Vagina (tissue), 2 donors: ENCODE measurements around the gene KCTD16. TPM values are rescaled to one million over a fixed set of nuclear protein-coding genes. Genes with fewer than 3 reads are reported as not detected.

Source experiments
- DNase-seq, 2 donors: peaks; one replicate each; pipeline ENCODE4 v3.0.0-alpha.2; 2017; ENCODE audit errors: extremely low spot score in 2 of 2
- H3K27ac ChIP-seq: fragments of 200-600 bp; sonication (generic); one replicate; pipeline ENCODE4 v1.5.1; 2019
- H3K27me3 ChIP-seq: fragments of 200-600 bp; sonication (generic); one replicate; pipeline ENCODE4 v1.5.1; 2019
- H3K36me3 ChIP-seq, 2 donors: fragments of 200-600 bp; sonication (generic); one replicate each; pipeline ENCODE4 v1.5.1; 2017 to 2019
- H3K4me1 ChIP-seq: fragments of 200-600 bp; sonication (generic); one replicate; pipeline ENCODE4 v1.5.1; 2019
- H3K4me3 ChIP-seq, 2 donors: fragments of 200-600 bp; sonication (generic); 1 replicate in 1 of 2; 2 replicates in 1 of 2; pipeline ENCODE4 v1.5.1; 2016 to 2019
- H3K9me3 ChIP-seq: fragments of 200-600 bp; sonication (generic); one replicate; pipeline ENCODE4 v1.5.1; 2019
- POLR2A ChIP-seq, 2 donors: fragments of 450-650 bp; IDR thresholded peaks; one replicate each; pipeline ENCODE4 v1.6.1; 2017; ENCODE audit warnings: antibody characterized with exemption in 2 of 2, mild to moderate bottlenecking in 2 of 2, moderate library complexity in 2 of 2
- POLR2AphosphoS5 ChIP-seq, 2 donors: sonication (generic); formaldehyde crosslinking; IDR thresholded peaks; one replicate each; pipeline ENCODE4 v1.9.0; 2017; ENCODE audit warnings: antibody characterized with exemption in 2 of 2, mild to moderate bottlenecking in 2 of 2, low read depth in 1 of 2; ENCODE audit not compliant: insufficient read depth in 1 of 2
- intact Hi-C: fragments of 100-400 bp; cut with DNase I; formaldehyde crosslinking; loops from one replicate; pipeline ENCODE4 v1.15.1; 2023
- total RNA-seq: library from RNA; depleted of rRNA; stranded (reverse); fragments of >200 nt; gene quantifications from one replicate; pipeline ENCODE4 v1.2.3, GENCODE V29; 2016
- TF ChIP-seq, protein P1 (sequence below), 3 experiments: fragments of 450-650 bp in 2 of 3; fragments of 200-600 bp in 1 of 3; sonication (generic) in 1 of 3; IDR thresholded peaks; one replicate each; pipeline ENCODE4 v1.5.1; 2017 to 2019; ENCODE audit warnings: antibody characterized with exemption in 3 of 3, mild to moderate bottlenecking in 2 of 3, moderate library complexity in 2 of 3

The KCTD16 gene
- total RNA-seq, 1 donor from 2014 or later, result 0.25 TPM

DNA sequence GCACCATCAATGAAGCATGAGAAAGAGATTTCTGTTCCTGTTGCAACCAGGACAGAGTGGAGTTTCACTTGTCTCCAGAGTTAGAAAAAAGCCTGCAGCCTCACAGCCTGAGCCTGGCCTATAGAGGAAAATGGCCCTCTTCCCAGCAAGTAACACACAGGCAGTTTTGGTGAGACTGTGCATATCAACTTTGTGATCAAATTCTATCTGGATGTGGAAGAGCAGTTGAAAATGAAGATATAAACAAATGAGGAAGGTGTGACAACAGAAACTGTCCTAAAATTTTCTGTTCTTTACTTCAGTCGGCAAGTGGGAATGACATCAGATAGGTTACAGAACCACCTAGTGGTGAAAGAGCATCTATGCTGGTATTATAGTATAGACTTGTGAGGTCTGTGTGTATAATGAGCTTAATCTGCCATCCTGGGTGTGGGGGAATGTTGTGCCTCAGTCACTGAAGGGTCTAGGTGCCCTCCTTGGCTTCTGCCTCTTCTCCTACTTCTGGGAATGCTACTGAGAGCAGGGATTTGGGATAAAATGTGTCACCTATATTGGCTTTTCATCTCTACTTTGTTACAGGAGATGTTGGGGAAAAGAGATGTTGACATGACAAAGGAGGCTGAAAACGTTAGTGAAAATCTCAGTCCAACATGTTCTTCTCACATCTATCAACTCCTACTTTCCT is 28.4 kb upstream of the KCTD16 start:
- intact Hi-C loops, result no loop called here
- DNase-seq, result no peak
- Histone ChIP-seq H3K27me3 (no peaks in the 10 kb centered on the region), H3K4me1 (no peaks in the 10 kb centered on the region), H3K36me3 (no peaks in the 10 kb centered on the region), H3K9me3 (no peaks in the 10 kb centered on the region), H3K27ac (no peak overlapping the region), H3K4me3 (no peak overlapping the region)
- TF ChIP-seq POLR2A (IDR thresholded peaks at IDR 0.05) (no peak), POLR2AphosphoS5 (IDR thresholded peaks at IDR 0.05; ENCODE audit: insufficient read depth in 1 of 2, low read depth in 1 of 2) (no peak)
- TF ChIP-seq, protein P1, sequence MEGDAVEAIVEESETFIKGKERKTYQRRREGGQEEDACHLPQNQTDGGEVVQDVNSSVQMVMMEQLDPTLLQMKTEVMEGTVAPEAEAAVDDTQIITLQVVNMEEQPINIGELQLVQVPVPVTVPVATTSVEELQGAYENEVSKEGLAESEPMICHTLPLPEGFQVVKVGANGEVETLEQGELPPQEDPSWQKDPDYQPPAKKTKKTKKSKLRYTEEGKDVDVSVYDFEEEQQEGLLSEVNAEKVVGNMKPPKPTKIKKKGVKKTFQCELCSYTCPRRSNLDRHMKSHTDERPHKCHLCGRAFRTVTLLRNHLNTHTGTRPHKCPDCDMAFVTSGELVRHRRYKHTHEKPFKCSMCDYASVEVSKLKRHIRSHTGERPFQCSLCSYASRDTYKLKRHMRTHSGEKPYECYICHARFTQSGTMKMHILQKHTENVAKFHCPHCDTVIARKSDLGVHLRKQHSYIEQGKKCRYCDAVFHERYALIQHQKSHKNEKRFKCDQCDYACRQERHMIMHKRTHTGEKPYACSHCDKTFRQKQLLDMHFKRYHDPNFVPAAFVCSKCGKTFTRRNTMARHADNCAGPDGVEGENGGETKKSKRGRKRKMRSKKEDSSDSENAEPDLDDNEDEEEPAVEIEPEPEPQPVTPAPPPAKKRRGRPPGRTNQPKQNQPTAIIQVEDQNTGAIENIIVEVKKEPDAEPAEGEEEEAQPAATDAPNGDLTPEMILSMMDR (IDR thresholded peaks at IDR 0.05), result peak in 2 of 3 experiments; percentile 10 to 39

DNA sequence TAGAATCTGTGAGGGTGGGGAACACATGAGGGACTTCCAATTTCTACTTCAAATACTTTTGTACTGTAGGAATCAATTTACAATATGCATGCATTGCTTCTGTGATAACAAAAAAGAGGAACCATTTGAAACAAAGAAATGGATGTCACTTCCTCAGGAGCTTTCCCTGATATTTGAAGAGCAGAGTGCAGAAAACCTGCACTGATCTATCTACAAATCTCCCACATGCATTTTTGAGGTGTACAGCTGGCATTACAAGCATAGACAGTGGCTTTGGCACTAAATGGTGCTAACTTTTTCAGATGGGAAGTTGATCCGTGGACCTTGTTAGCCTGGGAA is 27.9 kb upstream of the KCTD16 start:
- Histone ChIP-seq H3K9me3 (no peaks in the 10 kb centered on the region), H3K36me3 (no peaks in the 10 kb centered on the region), H3K4me1 (no peaks in the 10 kb centered on the region), H3K4me3 (no peak overlapping the region), H3K27me3 (no peaks in the 10 kb centered on the region), H3K27ac (no peak overlapping the region)
- DNase-seq, result no peak
- intact Hi-C loops, result no loop called here
- no peak for TF ChIP-seq POLR2AphosphoS5 (IDR thresholded peaks at IDR 0.05; ENCODE audit: insufficient read depth in 1 of 2, low read depth in 1 of 2)

DNA sequence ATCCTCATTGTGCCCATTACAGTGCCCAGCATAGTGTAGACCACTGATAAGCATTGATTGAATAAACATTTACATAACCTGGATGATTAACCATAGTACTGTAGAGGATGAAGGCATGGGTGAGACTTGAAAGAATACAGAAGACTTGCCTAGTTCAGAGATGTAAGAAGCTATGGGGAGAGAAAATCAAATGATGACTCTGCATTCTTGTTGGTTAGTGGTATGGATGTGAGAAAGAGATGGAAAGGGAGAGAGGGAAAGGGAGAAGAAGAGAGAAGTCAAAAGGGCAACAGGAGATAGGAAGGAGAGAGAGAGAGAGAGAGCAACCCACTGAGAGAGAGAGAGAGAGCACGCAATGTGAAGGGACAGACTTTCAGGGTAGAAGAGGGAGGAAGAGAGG is 27.0 kb upstream of the KCTD16 start:
- Histone ChIP-seq H3K4me3 (no peak overlapping the region), H3K4me1 (no peaks in the 10 kb centered on the region), H3K36me3 (no peaks in the 10 kb centered on the region), H3K27me3 (no peaks in the 10 kb centered on the region), H3K27ac (no peak overlapping the region), H3K9me3 (no peaks in the 10 kb centered on the region)
- no peak for DNase-seq
- TF ChIP-seq POLR2AphosphoS5 (IDR thresholded peaks at IDR 0.05; ENCODE audit: insufficient read depth in 1 of 2, low read depth in 1 of 2), result no peak
- no peak for TF ChIP-seq POLR2A (IDR thresholded peaks at IDR 0.05)
- TF ChIP-seq, protein P1 (IDR thresholded peaks at IDR 0.05), result no peak
- intact Hi-C loops, result no loop called here

DNA sequence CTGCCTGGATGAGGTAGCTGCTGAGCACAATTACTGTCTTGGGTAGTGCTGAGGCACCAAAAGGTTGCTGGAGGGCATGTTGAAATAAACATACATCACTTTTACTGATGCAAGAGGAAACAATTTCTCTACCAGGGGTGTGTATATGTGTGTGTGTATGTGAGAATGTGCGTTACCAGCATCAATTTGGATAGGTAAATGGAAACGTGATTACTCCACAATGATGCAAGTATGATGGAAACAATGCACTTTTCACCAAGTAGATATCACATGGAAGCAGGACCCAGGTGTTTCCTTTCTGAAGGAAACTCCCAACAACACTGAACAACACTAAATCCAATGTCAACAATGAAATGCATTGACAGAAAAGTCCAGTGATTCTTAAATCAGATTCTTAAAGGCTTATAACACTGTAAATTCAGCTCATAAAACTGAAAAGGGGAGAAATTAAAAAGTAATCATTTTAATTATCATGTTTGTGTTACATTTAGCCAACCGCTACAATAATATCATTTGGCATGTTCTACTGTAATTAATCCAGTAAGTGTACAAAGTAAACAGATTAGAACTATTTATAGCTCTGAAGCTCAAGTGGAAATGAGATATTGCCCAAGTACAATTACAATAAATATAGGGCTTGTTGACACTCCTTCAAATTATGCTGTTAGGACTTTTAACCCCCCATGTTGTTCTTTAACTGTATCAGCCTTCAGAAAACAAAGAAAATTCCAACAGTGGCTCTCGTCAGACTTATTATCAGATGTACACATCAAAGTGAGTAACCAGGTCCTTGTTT is 25.5 kb upstream of the KCTD16 start:
- H3K27me3 ChIP-seq, result no peaks in the 10 kb centered on the region
- no peaks in the 10 kb centered on the region for H3K4me1 ChIP-seq
- intact Hi-C loops, result no loop called here
- H3K27ac ChIP-seq, result no peak overlapping the region
- TF ChIP-seq, protein P1 (IDR thresholded peaks at IDR 0.05), result no peak
- no peak for TF ChIP-seq POLR2A (IDR thresholded peaks at IDR 0.05)
- TF ChIP-seq POLR2AphosphoS5 (IDR thresholded peaks at IDR 0.05; ENCODE audit: insufficient read depth in 1 of 2, low read depth in 1 of 2), result peak in 1 of 2 donors; percentile 74
- DNase-seq, result no peak
- no peak overlapping the region for H3K4me3 ChIP-seq
- H3K36me3 ChIP-seq, result no peaks in the 10 kb centered on the region
- no peaks in the 10 kb centered on the region for H3K9me3 ChIP-seq

DNA sequence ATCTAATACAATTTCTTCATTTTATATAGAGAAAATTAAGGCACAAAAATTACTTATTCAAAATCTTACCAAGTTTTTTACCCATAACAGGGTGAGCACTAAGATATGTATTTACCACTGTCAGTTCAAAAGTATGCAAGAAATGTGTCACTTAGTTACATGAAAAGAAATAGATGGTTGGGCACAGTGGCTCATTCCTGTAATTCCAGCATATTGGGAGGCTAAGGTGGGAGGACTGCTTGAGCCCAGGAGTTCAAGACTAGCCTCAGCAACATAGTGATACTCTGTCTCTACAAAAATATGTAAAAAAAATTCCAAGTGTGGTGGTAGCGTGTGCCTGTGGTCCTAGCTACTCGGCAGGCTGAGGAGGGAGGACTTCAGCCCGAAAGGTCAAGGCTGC is 19.6 kb upstream of the KCTD16 start:
- intact Hi-C loops, result no loop called here
- Histone ChIP-seq H3K9me3 (no peaks in the 10 kb centered on the region), H3K4me1 (no peaks in the 10 kb centered on the region), H3K4me3 (no peak overlapping the region), H3K27me3 (no peaks in the 10 kb centered on the region), H3K27ac (no peak overlapping the region), H3K36me3 (no peaks in the 10 kb centered on the region)
- no peak for DNase-seq
- TF ChIP-seq POLR2AphosphoS5 (IDR thresholded peaks at IDR 0.05; ENCODE audit: insufficient read depth in 1 of 2, low read depth in 1 of 2), result no peak
- no peak for TF ChIP-seq POLR2A (IDR thresholded peaks at IDR 0.05)
- TF ChIP-seq, protein P1 (IDR thresholded peaks at IDR 0.05), result no peak
